GM18873 (cell line): ENCODE data around the gene SULT1A1.
"Not testable (repeated sequence)": the region's sequence is repeated elsewhere in the genome, so short reads cannot be mapped to it uniquely, and the experiment has no call there.

ENCODE experiments used
- ATAC-seq: cut with Tn5 transposase; IDR thresholded peaks from one replicate; pipeline ENCODE4 v1.9.1; 2021; ENCODE audit warnings: mild to moderate bottlenecking, moderate library complexity, moderate number of reproducible peaks; ENCODE audit not compliant: unreplicated experiment, low FRiP score

SULT1A1 gene

GRCh38 chr16:28608867-28609596 lies 812 bp downstream of the SULT1A1 start:
- not testable (repeated sequence) for ATAC-seq

GRCh38 chr16:28608496-28608808 lies 1.4 kb downstream of the SULT1A1 start:
- not testable (repeated sequence) for ATAC-seq

- ATAC-seq: not testable (repeated sequence)
Observed at GRCh38 chr16:28607681-28608495, 2.0 kb downstream of the SULT1A1 start.

GRCh38 chr16:28607116-28607623 lies 2.7 kb downstream of the SULT1A1 start:
- ATAC-seq: no peak

- no peak for ATAC-seq
Observed at GRCh38 chr16:28606291-28607115, 3.3 kb downstream of the SULT1A1 start.

- no peak for ATAC-seq
Observed at GRCh38 chr16:28604186-28604565, 5.7 kb downstream of the SULT1A1 start.

- ATAC-seq: no peak
Observed at GRCh38 chr16:28603381-28604185, 6.3 kb downstream of the SULT1A1 start.

- no peak for ATAC-seq
Observed at GRCh38 chr16:28602529-28602928, 7.3 kb downstream of the SULT1A1 start.

- not testable (repeated sequence) for ATAC-seq
Observed at GRCh38 chr16:28602062-28602461, 7.8 kb downstream of the SULT1A1 start.

GRCh38 chr16:28601589-28601988 lies 8.3 kb downstream of the SULT1A1 start:
- not testable (repeated sequence) for ATAC-seq

- not testable (repeated sequence) for ATAC-seq
Observed at GRCh38 chr16:28600965-28601364, 8.9 kb downstream of the SULT1A1 start.

- ATAC-seq: not testable (repeated sequence)
Observed at GRCh38 chr16:28599377-28600285, 10.2 kb downstream of the SULT1A1 start.

GRCh38 chr16:28597692-28598261 lies 12.1 kb downstream of the SULT1A1 start:
- no peak for ATAC-seq

- ATAC-seq: no peak
Observed at GRCh38 chr16:28596840-28597691, 12.8 kb downstream of the SULT1A1 start, which contains the start of gene SULT1A2. Gene SULT1A2, minus strand, starts transcription at chr16:28597050. Its CDS starts 1,120 bp downstream, at chr16:28595930.

GRCh38 chr16:28596115-28596630 lies 13.7 kb downstream of the SULT1A1 start:
- no peak for ATAC-seq

- not testable (repeated sequence) for ATAC-seq
Observed at GRCh38 chr16:28595451-28595850, 14.4 kb downstream of the SULT1A1 start.

GRCh38 chr16:28592979-28593553 lies 16.8 kb downstream of the SULT1A1 start:
- no peak for ATAC-seq
